OCI-LY7 (cell line): ENCODE data around the gene UBE2J2. TPM values are rescaled to one million over a fixed set of nuclear protein-coding genes. Genes with fewer than 3 reads are reported as not detected.

Experiments used
- BruUV-seq: library from RNA; stranded (reverse); fragments of 400-500 nt; replicated peaks from 2 replicates; lab custom pipeline; 2021; lab: Mats Ljungman, UMichigan
- CTCF ChIA-PET: fragments of 300-600 bp; sonication (Branson Sonifier 250); formaldehyde crosslinking; loops from one replicate; lab custom pipeline; 2022; ENCODE audit warnings: antibody characterized with exemption; ENCODE audit not compliant: unreplicated experiment; lab: Charles Lee
- POLR2A ChIA-PET: fragments of 300-600 bp; sonication (Branson Sonifier 250); formaldehyde crosslinking; loops from one replicate; lab custom pipeline; 2022; ENCODE audit warnings: antibody characterized with exemption; lab: Charles Lee
- DNase-seq: peaks from one replicate; pipeline ENCODE4 v3.0.0-alpha.2; 2015; ENCODE audit warnings: low spot score
- H2AFZ ChIP-seq: fragments of 200-600 bp; sonication (generic), shearing (Covaris generic); 2 replicates; pipeline ENCODE4 v1.6.1; 2014; ENCODE audit warnings: mild to moderate bottlenecking, antibody characterized with exemption, low read length, moderate library complexity
- H3K27ac ChIP-seq: fragments of 200-600 bp; sonication (generic); 2 replicates; pipeline ENCODE4 v1.5.1; 2014; ENCODE audit warnings: mixed run types, low read depth, mild to moderate bottlenecking, moderate library complexity, low read length, inconsistent platforms; ENCODE audit not compliant: poor library complexity, severe bottlenecking
- H3K36me3 ChIP-seq: fragments of 200-600 bp; sonication (generic); 2 replicates; pipeline ENCODE4 v1.6.1; 2014; ENCODE audit warnings: mild to moderate bottlenecking, antibody characterized with exemption, low read length, moderate library complexity, mixed read lengths; ENCODE audit not compliant: insufficient read depth
- H3K4me1 ChIP-seq: fragments of 200-600 bp; sonication (generic); 2 replicates; pipeline ENCODE4 v1.5.1; 2014; ENCODE audit warnings: mild to moderate bottlenecking, low read length; ENCODE audit not compliant: insufficient read depth, poor library complexity, severe bottlenecking
- H3K4me2 ChIP-seq: fragments of 200-600 bp; sonication (generic); 2 replicates; pipeline ENCODE4 v1.6.1; 2014; ENCODE audit warnings: mild to moderate bottlenecking, low read length
- H3K4me3 ChIP-seq: fragments of 200-600 bp; sonication (generic); 2 replicates; pipeline ENCODE4 v1.5.1; 2014; ENCODE audit warnings: mild to moderate bottlenecking, low read depth, low read length; ENCODE audit not compliant: poor library complexity, severe bottlenecking
- H3K79me2 ChIP-seq: fragments of 200-600 bp; sonication (generic); 2 replicates; pipeline ENCODE4 v1.6.1; 2016; ENCODE audit warnings: low read depth, mild to moderate bottlenecking, low read length, moderate library complexity, mixed read lengths; ENCODE audit not compliant: insufficient read depth
- H3K9me2 ChIP-seq: fragments of 200-600 bp; sonication (generic); 2 replicates; pipeline ENCODE4 v1.6.1; 2016; ENCODE audit warnings: mild to moderate bottlenecking, low read length, mixed read lengths; ENCODE audit not compliant: insufficient read depth
- H3K9me3 ChIP-seq: fragments of 200-600 bp; sonication (generic); 2 replicates; pipeline ENCODE4 v1.6.1; 2014; ENCODE audit warnings: mild to moderate bottlenecking, mixed run types, low read length, mixed read lengths
- H4K20me1 ChIP-seq: fragments of 200-600 bp; sonication (generic); 2 replicates; pipeline ENCODE4 v1.6.1; 2014; ENCODE audit warnings: mild to moderate bottlenecking, antibody characterized with exemption, low read length, moderate library complexity, mixed read lengths; ENCODE audit not compliant: insufficient read depth
- CTCF ChIP-seq: fragments of 200-600 bp; sonication (generic); conservative IDR thresholded peaks from 2 replicates; pipeline ENCODE4 v1.5.1; 2014; ENCODE audit warnings: mild to moderate bottlenecking, antibody characterized with exemption, low read length, moderate library complexity, mixed read lengths
- EZH2phosphoT487 ChIP-seq: fragments of 200-600 bp; sonication (generic); IDR thresholded peaks from 2 replicates; pipeline ENCODE4 v1.6.1; 2018; ENCODE audit warnings: low read depth, borderline replicate concordance, mild to moderate bottlenecking, mixed run types, antibody characterized with exemption, low read length, moderate library complexity, mixed read lengths
- intact Hi-C: fragments of 100-400 bp; cut with micrococcal nuclease; formaldehyde crosslinking; loops from one replicate; pipeline ENCODE4 v1.10.0; 2022; ENCODE audit not compliant: unreplicated experiment
- total RNA-seq, 2 experiments: library from RNA; depleted of rRNA in 1 of 2; stranded (reverse); fragments of >200 nt in 1 of 2; shearing (Covaris generic) in 1 of 2; gene quantifications; 2 replicates each; pipeline ENCODE4 v1.2.3, GENCODE V29; 2014 to 2022

Gene UBE2J2
- total RNA-seq, 2 experiments from 2014 or later = 69.2 to 88.7 TPM

GRCh38 chr1:1274299-1274930 is 761 bp upstream of the UBE2J2 start:
- Histone ChIP-seq H3K9me3 (no peaks in the 10 kb centered on the region), H3K36me3 (peaks cover 27% of the 10 kb centered on the region), H3K79me2 (peaks cover 38% of the 10 kb centered on the region), H4K20me1 (0 out of 2 replicates have a peak, but pooled peaks cover 12% of the 10 kb centered on the region), H3K4me3 (peak overlapping the region; percentile 94), H3K4me2 (peak overlapping the region; percentile 79), H3K4me1 (peaks cover 26% of the 10 kb centered on the region), H3K9me2 (no peaks in the 10 kb centered on the region), H3K27ac (no peak overlapping the region), H2AFZ (peak overlapping the region; percentile 77; the same call in 1 of the 2 replicates)
- intact Hi-C loops = no loop called here
- BruUV-seq = no TSS peak
- CTCF ChIA-PET = interaction anchor here (0.9 kb wide), 1 partner anchor 152 kb away, joined by 11 read pairs; no protein-coding TSS in a partner anchor
- POLR2A ChIA-PET = interaction anchor here (0.6 to 1.4 kb wide), 2 partner anchors 13 to 360 kb away, joined by 3 read pairs; no protein-coding TSS in a partner anchor
- TF ChIP-seq EZH2phosphoT487 = no peak
- DNase-seq = no peak

GRCh38 chr1:1273209-1273511 is 494 bp downstream of the UBE2J2 start:
- no peak overlapping the region for H2AFZ ChIP-seq
- ChIA-PET POLR2A (interaction anchor here (0.6 to 1.4 kb wide), 4 partner anchors 12 to 376 kb away, joined by 3 to 6 read pairs (median 4); no protein-coding TSS in a partner anchor), CTCF (interaction anchor here (0.5 to 0.9 kb wide), 3 partner anchors 16 to 198 kb away, joined by 3 to 11 read pairs (median 8); no protein-coding TSS in a partner anchor)
- 0 out of 2 replicates have a peak, but pooled peaks cover 12% of the 10 kb centered on the region for H4K20me1 ChIP-seq
- H3K36me3 ChIP-seq = peaks cover 35% of the 10 kb centered on the region
- H3K79me2 ChIP-seq = peaks cover 39% of the 10 kb centered on the region
- peak overlapping the region; percentile 94 for H3K4me3 ChIP-seq
- no TSS peak for BruUV-seq
- TF ChIP-seq CTCF = no peak
- TF ChIP-seq EZH2phosphoT487 = no peak
- H3K9me3 ChIP-seq = no peaks in the 10 kb centered on the region
- H3K9me2 ChIP-seq = no peaks in the 10 kb centered on the region
- H3K27ac ChIP-seq = peak overlapping the region; percentile 12
- intact Hi-C loops = loop anchor here (1.0 kb wide), 1 partner anchor 157 kb away; the partner anchor contains the start of gene C1orf159
- H3K4me1 ChIP-seq = peaks cover 26% of the 10 kb centered on the region
- peak overlapping the region; percentile 84 for H3K4me2 ChIP-seq
- DNase-seq = no peak

- intact Hi-C loops = loop anchor here (1.0 kb wide), 1 partner anchor 156 kb away; the partner anchor contains the start of gene C1orf159
- H3K4me3 ChIP-seq = peak overlapping the region; percentile 94
Observed at GRCh38 chr1:1272341-1273208, 1.1 kb downstream of the UBE2J2 start.

More at GRCh38 chr1:1272341-1273208, 1.1 kb downstream of the UBE2J2 start:
- Histone ChIP-seq H3K4me2 (peak overlapping the region; percentile 84), H4K20me1 (0 out of 2 replicates have a peak, but pooled peaks cover 12% of the 10 kb centered on the region), H3K27ac (peak overlapping the region; percentile 12), H3K4me1 (peaks cover 26% of the 10 kb centered on the region), H3K36me3 (peaks cover 41% of the 10 kb centered on the region), H3K79me2 (peaks cover 39% of the 10 kb centered on the region), H2AFZ (no peak overlapping the region), H3K9me3 (no peaks in the 10 kb centered on the region), H3K9me2 (no peaks in the 10 kb centered on the region)
- no TSS peak for BruUV-seq
- peak; percentile 54 for DNase-seq
- TF ChIP-seq CTCF (no peak), EZH2phosphoT487 (no peak)
- ChIA-PET POLR2A (interaction anchor here (0.6 to 1.4 kb wide), 2 partner anchors 12 to 151 kb away, joined by 3 read pairs; no protein-coding TSS in a partner anchor), CTCF (interaction anchor here (0.6 kb wide), 1 partner anchor 19 kb away, joined by 3 read pairs; no protein-coding TSS in a partner anchor)
